K562 (cell line): ENCODE results near the gene POLL. TPM values are rescaled to one million over a fixed set of nuclear protein-coding genes. Genes with fewer than 3 reads are reported as not detected.

Experiments used
- ATAC-seq: fragments of 200-7000 bp; cut with Tn5 transposase; 3 replicates; pipeline ENCODE4 v1.9.1; 2020; ENCODE audit warnings: moderate library complexity
- BruUV-seq: library from RNA; stranded (reverse); fragments of 400-500 nt; replicated peaks from 2 replicates; lab custom pipeline; 2021; lab: Mats Ljungman, UMichigan
- CTCF ChIA-PET: fragments of 300-600 bp; formaldehyde crosslinking; extraction: SDS; loops from one replicate; lab custom pipeline; 2021; ENCODE audit warnings: low intra/inter-chr PET ratio; lab: Yijun Ruan, JAX
- POLR2A ChIA-PET: fragments of 300-600, 350-650 bp; sonication (Branson Sonifier 250); formaldehyde crosslinking; extraction: SDS; loops from one replicate; lab custom pipeline; 2021; ENCODE audit warnings: antibody characterized with exemption, inconsistent platforms; lab: Yijun Ruan, JAX
- DNase-seq, 4 experiments: peaks; one replicate each; pipeline versions ENCODE4 v3.0.0 to v3.0.0-alpha.2; 2011 to 2018; ENCODE audit warnings: low spot score in 3 of 4, mixed read lengths in 3 of 4; ENCODE audit errors: extremely low read depth in 1 of 4
- FAIRE-seq: peaks from 2 replicates; lab custom pipeline; 2011; peaks lifted over from hg19 to GRCh38; lab: Jason Lieb, UNC
- H2AFZ ChIP-seq: 2 replicates; pipeline ENCODE4 v1.6.0; 2011; ENCODE audit warnings: low read depth, low read length, control low read depth, inconsistent platforms
- H3K27ac ChIP-seq: fragments of 200-600 bp; 3 replicates; pipeline ENCODE4 v1.8.0; 2011; ENCODE audit warnings: low read depth, mild to moderate bottlenecking, control low read depth, inconsistent platforms, low read length, moderate library complexity, mixed read lengths; ENCODE audit errors: extremely low read depth
- H3K27me3 ChIP-seq, 2 experiments: fragments of 300-600 bp in 1 of 2; 2 replicates in 1 of 2; 3 replicates in 1 of 2; pipeline versions ENCODE4 v1.6.0 to v1.8.0; 2011; ENCODE audit warnings: inconsistent platforms in 2 of 2, low read length in 2 of 2, mild to moderate bottlenecking in 1 of 2, mixed read lengths in 1 of 2, moderate library complexity in 1 of 2; ENCODE audit not compliant: control insufficient read depth in 2 of 2, insufficient read depth in 2 of 2
- H3K36me3 ChIP-seq: fragments of 300-600 bp; 3 replicates; pipeline ENCODE4 v1.8.0; 2011; ENCODE audit warnings: mild to moderate bottlenecking, low read length, inconsistent platforms; ENCODE audit not compliant: control insufficient read depth, insufficient read depth
- H3K4me1 ChIP-seq, 2 experiments: fragments of 200-600 bp in 1 of 2; replicated peaks in 1 of 2; 2 replicates in 1 of 2; 3 replicates in 1 of 2; pipeline versions ENCODE4 v1.5.1 to v1.8.0; 2011; ENCODE audit warnings: inconsistent platforms in 2 of 2, low read length in 2 of 2, mild to moderate bottlenecking in 1 of 2, mixed read lengths in 1 of 2, moderate library complexity in 1 of 2; ENCODE audit not compliant: control insufficient read depth in 2 of 2, insufficient read depth in 2 of 2
- H3K4me2 ChIP-seq: 2 replicates; pipeline ENCODE4 v1.6.1; 2011; ENCODE audit warnings: low read length, control low read depth, inconsistent platforms, mixed read lengths; ENCODE audit not compliant: insufficient read depth
- H3K4me3 ChIP-seq: fragments of 200-600 bp; sonication (generic), shearing (Covaris generic); 2 replicates; pipeline ENCODE4 v1.5.1; 2016; ENCODE audit warnings: control low read depth, inconsistent platforms
- H3K79me2 ChIP-seq: fragments of 200-600 bp; 3 replicates; pipeline ENCODE4 v1.8.0; 2011; ENCODE audit warnings: low read length, inconsistent platforms; ENCODE audit not compliant: control insufficient read depth, insufficient read depth
- H3K9ac ChIP-seq, 2 experiments: 2 replicates each; pipeline versions ENCODE4 v1.6.0 to v1.6.1; 2011; ENCODE audit warnings: low read depth in 2 of 2, low read length in 2 of 2, control low read depth in 1 of 2, inconsistent platforms in 1 of 2, mild to moderate bottlenecking in 1 of 2, mixed read lengths in 1 of 2; ENCODE audit not compliant: insufficient read depth in 1 of 2
- H3K9me1 ChIP-seq: one replicate; pipeline ENCODE4 v1.6.0; 2011; ENCODE audit warnings: inconsistent platforms, mild to moderate bottlenecking, low read length, moderate library complexity; ENCODE audit not compliant: control insufficient read depth, insufficient read depth
- H3K9me3 ChIP-seq: replicated peaks from 2 replicates; pipeline ENCODE4 v1.5.1; 2011; ENCODE audit warnings: low read depth, low read length, inconsistent platforms; ENCODE audit not compliant: control insufficient read depth, insufficient read depth
- H4K20me1 ChIP-seq: replicated peaks from 2 replicates; pipeline ENCODE4 v1.6.1; 2011; ENCODE audit warnings: low read length, inconsistent platforms, mixed read lengths; ENCODE audit not compliant: control insufficient read depth, insufficient read depth
- CREB1 ChIP-seq, 2 experiments: sonication (generic) in 1 of 2; formaldehyde crosslinking in 1 of 2; IDR thresholded peaks; 2 replicates each; pipeline versions ENCODE4 v1.6.1 to v1.8.0; 2012 to 2022; ENCODE audit warnings: inconsistent platforms in 1 of 2, mild to moderate bottlenecking in 1 of 2, missing genetic modification reagents in 1 of 2, moderate library complexity in 1 of 2
- HLTF ChIP-seq: fragments of 450-650 bp; IDR thresholded peaks from 2 replicates; pipeline ENCODE4 v1.6.1; 2016
- KDM5B ChIP-seq: fragments of 200-600 bp; sonication (generic); IDR thresholded peaks from 2 replicates; pipeline ENCODE4 v1.6.1; 2012; ENCODE audit warnings: low read depth, mild to moderate bottlenecking, moderate library complexity, low read length, control low read depth, inconsistent platforms; ENCODE audit not compliant: insufficient replicate concordance
- MECOM ChIP-seq: fragments of 250-450 bp; sonication (Bioruptor Pico); IDR thresholded peaks from 2 replicates; pipeline ENCODE4 v1.8.0; 2022; ENCODE audit warnings: inconsistent platforms
- MXI1 ChIP-seq: IDR thresholded peaks from 2 replicates; pipeline ENCODE4 v1.6.1; 2011; ENCODE audit warnings: low read depth, mild to moderate bottlenecking, improper control_type of control experiment, low read length
- MYC ChIP-seq, 2 experiments: fragments of 250-450 bp in 1 of 2; sonication (Bioruptor Pico) in 1 of 2; IDR thresholded peaks; 2 replicates each; pipeline versions ENCODE4 v1.5.1 to v1.6.1; 2012 to 2021; ENCODE audit warnings: low read depth in 2 of 2, borderline replicate concordance in 1 of 2, improper control_type of control experiment in 1 of 2, low read length in 1 of 2, mild to moderate bottlenecking in 1 of 2, moderate library complexity in 1 of 2
- NRF1 ChIP-seq, 2 experiments: fragments of 450-650 bp; IDR thresholded peaks in 1 of 2; conservative IDR thresholded peaks in 1 of 2; 2 replicates each; pipeline ENCODE4 v1.6.1; 2014; ENCODE audit warnings: mild to moderate bottlenecking in 2 of 2
- PML ChIP-seq: IDR thresholded peaks from 2 replicates; pipeline ENCODE4 v1.6.1; 2012; ENCODE audit warnings: low read length, inconsistent platforms
- RBM39 ChIP-seq: fragments of 200-400 bp; formaldehyde crosslinking; optimal IDR thresholded peaks from 2 replicates; pipeline ENCODE3; 2018; ENCODE audit warnings: low read depth, low read length
- SOX6 ChIP-seq: fragments of 450-650 bp; IDR thresholded peaks from 2 replicates; pipeline ENCODE4 v1.6.1; 2014; ENCODE audit warnings: mild to moderate bottlenecking
- SRSF1 ChIP-seq: fragments of 200-400 bp; formaldehyde crosslinking; IDR thresholded peaks from 2 replicates; pipeline ENCODE4 v1.6.1; 2017; ENCODE audit warnings: mild to moderate bottlenecking, low read depth, low read length, moderate library complexity
- TEAD4 ChIP-seq, 2 experiments: sonication (generic) in 1 of 2; formaldehyde crosslinking in 1 of 2; IDR thresholded peaks; 2 replicates each; pipeline versions ENCODE4 v1.6.1 to v1.8.0; 2012 to 2022; ENCODE audit warnings: borderline replicate concordance in 1 of 2, inconsistent platforms in 1 of 2, low read length in 1 of 2, mild to moderate bottlenecking in 1 of 2, missing genetic modification reagents in 1 of 2
- ZFP30 ChIP-seq: fragments of 250-450 bp; sonication (Bioruptor Pico); IDR thresholded peaks from 2 replicates; pipeline ENCODE4 v1.8.0; 2022; ENCODE audit warnings: moderate library complexity, mild to moderate bottlenecking, inconsistent platforms, borderline replicate concordance
- ZHX1 ChIP-seq: fragments of 150-350 bp; conservative IDR thresholded peaks from 2 replicates; pipeline ENCODE4 v1.6.1; 2014; ENCODE audit warnings: low read length
- ZNF253 ChIP-seq: fragments of 250-450 bp; sonication (Bioruptor Pico); conservative IDR thresholded peaks from 2 replicates; pipeline ENCODE4 v1.6.1; 2021; ENCODE audit warnings: mild to moderate bottlenecking
- ZNF57 ChIP-seq: fragments of 450-650 bp; formaldehyde crosslinking; IDR thresholded peaks from 2 replicates; pipeline ENCODE4 v1.4.0; 2020; ENCODE audit warnings: mild to moderate bottlenecking, moderate library complexity
- WGBS: fragments of 100-300 bp; shearing (Covaris generic); methylation state at CpG from one replicate; pipeline ENCODE4 v1.1.6; 2016; ENCODE audit warnings: low coverage, mixed read lengths; ENCODE audit not compliant: insufficient coverage; ENCODE audit errors: missing lambda C conversion rate; 5-methylcytosine and 5-hydroxymethylcytosine counted together
- in situ Hi-C: fragments of 300-500 bp; cut with MboI; formaldehyde crosslinking; loops from 4 replicates; pipeline ENCODE4 v1.15.0; 2018; ENCODE audit warnings: inconsistent platforms, mixed read lengths
- intact Hi-C: fragments of 100-400 bp; cut with micrococcal nuclease; formaldehyde crosslinking; loops from 2 replicates; pipeline ENCODE4 v1.14.2; 2022
- polyA plus RNA-seq, 8 experiments: library from polyadenylated mRNA; depleted of rRNA in 4 of 8; stranded (reverse) in 5 of 8; unstranded in 3 of 8; fragments of >200 nt; fragmentation: Nextera tagmentation in 2 of 8; fragmentation: Illumina TruSeq in 1 of 8; extraction: Ambion mirVana in 2 of 8; extraction: Trizol in 1 of 8; gene quantifications; 2 replicates each; pipeline versions ENCODE4 v1.2.1 to v1.2.3, GENCODE V29; 2011 to 2014; ENCODE audit warnings: inconsistent platforms in 1 of 8, missing spikeins in 1 of 8
- total RNA-seq, 7 experiments: library from RNA; depleted of rRNA in 6 of 7; stranded (reverse); fragments of >200 nt in 6 of 7; fragmentation: Illumina TruSeq in 2 of 7; extraction: Trizol in 2 of 7; gene quantifications; 2 replicates each; pipeline versions ENCODE4 v1.2.1 to v1.2.3, GENCODE V29; 2011 to 2021; ENCODE audit warnings: low replicate concordance in 1 of 7
- TF ChIP-seq, protein P1 (sequence below): fragments of 250-450 bp; sonication (Bioruptor Pico); IDR thresholded peaks from 2 replicates; pipeline ENCODE4 v1.8.0; 2022; ENCODE audit warnings: inconsistent platforms, mild to moderate bottlenecking, moderate library complexity, borderline replicate concordance

Gene POLL
- total and polyA plus RNA-seq, 9 of the 15 experiments (the other 6 are each of a cell fraction or from before 2014, with no cell fraction given), result 1.2 to 18.7 (median 10.9) TPM

GRCh38 chr10:101602761-101603398, 14.8 kb upstream of the POLL start:
- no peak overlapping the region for H2AFZ ChIP-seq
- no peak overlapping the region for H3K27ac ChIP-seq
- peaks cover 7 to 9% of the 10 kb centered on the region in 2 experiments; a peak in 2 of 5 replicates for H3K4me1 ChIP-seq
- no peaks in the 10 kb centered on the region for H3K36me3 ChIP-seq
- no peaks in the 10 kb centered on the region for H3K9me1 ChIP-seq
- intact Hi-C loops, result loop anchor here (1.0 to 5.0 kb wide), 2 partner anchors 178 to 469 kb away; no protein-coding TSS in a partner anchor
- H3K4me3 ChIP-seq, result no peak overlapping the region
- DNase-seq, result peak; percentile 72 to 83 (median 76)
- no peaks in the 10 kb centered on the region for H3K79me2 ChIP-seq
- BruUV-seq, result no TSS peak
- peak; percentile 93 for FAIRE-seq
- no peaks in the 10 kb centered on the region for H3K27me3 ChIP-seq
- in situ Hi-C loops, result loop anchor here (5.0 kb wide), 1 partner anchor 469 kb away; no protein-coding TSS in a partner anchor
- ChIA-PET CTCF (interaction anchor here (0.5 to 2.7 kb wide), 8 partner anchors 14 to 470 kb away, joined by 3 to 32 read pairs (median 4); partner anchors contain the start of gene NPM3), POLR2A (interaction anchor here (0.6 to 1.7 kb wide), 5 partner anchors 20 to 195 kb away, joined by 3 to 14 read pairs (median 3); partner anchors contain the start of gene NPM3)
- no peak overlapping the region for H3K4me2 ChIP-seq
- H3K9ac ChIP-seq, result no peak overlapping the region
- ATAC-seq, result peak; percentile 99
- WGBS, result 16% methylated on average over 6 of the region's 6 CpGs
- H3K9me3 ChIP-seq, result no peaks in the 10 kb centered on the region
- H4K20me1 ChIP-seq, result no peaks in the 10 kb centered on the region; the same call in 1 of the 2 replicates
- 0 out of 2 replicates have a peak, but pooled peaks have one; percentile 15 for TF ChIP-seq TEAD4 (IDR thresholded peaks at IDR 0.05; ENCODE audit: low read length)
- no peak for TF ChIP-seq TEAD4 (CRISPR knock-in tag; IDR thresholded peaks at IDR 0.05; ENCODE audit: borderline replicate concordance)
- TF ChIP-seq, protein P1, sequence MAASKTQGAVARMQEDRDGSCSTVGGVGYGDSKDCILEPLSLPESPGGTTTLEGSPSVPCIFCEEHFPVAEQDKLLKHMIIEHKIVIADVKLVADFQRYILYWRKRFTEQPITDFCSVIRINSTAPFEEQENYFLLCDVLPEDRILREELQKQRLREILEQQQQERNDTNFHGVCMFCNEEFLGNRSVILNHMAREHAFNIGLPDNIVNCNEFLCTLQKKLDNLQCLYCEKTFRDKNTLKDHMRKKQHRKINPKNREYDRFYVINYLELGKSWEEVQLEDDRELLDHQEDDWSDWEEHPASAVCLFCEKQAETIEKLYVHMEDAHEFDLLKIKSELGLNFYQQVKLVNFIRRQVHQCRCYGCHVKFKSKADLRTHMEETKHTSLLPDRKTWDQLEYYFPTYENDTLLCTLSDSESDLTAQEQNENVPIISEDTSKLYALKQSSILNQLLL, result no peak
- no peak for TF ChIP-seq KDM5B
- TF ChIP-seq HLTF, result no peak
- no peak for TF ChIP-seq ZNF57 (CRISPR knock-in tag)
- no peak for TF ChIP-seq SRSF1
- peak; percentile 31 to 50 for TF ChIP-seq NRF1 (conservative IDR thresholded peaks at IDR 0.05 in 1 of 2, IDR thresholded peaks at IDR 0.05 in 1 of 2)
- 0 out of 2 replicates have a peak, but pooled peaks have one; percentile 49 for TF ChIP-seq ZHX1
- TF ChIP-seq MECOM (CRISPR knock-in tag), result no peak
- TF ChIP-seq CREB1 (IDR thresholded peaks at IDR 0.05), result no peak
- peak; percentile 32; the same call in 1 of the 2 replicates for TF ChIP-seq CREB1 (CRISPR knock-in tag; IDR thresholded peaks at IDR 0.05)
- TF ChIP-seq PML, result no peak
- no peak for TF ChIP-seq MXI1
- no peak for TF ChIP-seq ZFP30 (CRISPR knock-in tag)
- TF ChIP-seq MYC (IDR thresholded peaks at IDR 0.05; ENCODE audit: low read depth, low read length), result no peak
- no peak for TF ChIP-seq MYC (CRISPR knock-in tag; IDR thresholded peaks at IDR 0.05; ENCODE audit: borderline replicate concordance, low read depth)
- TF ChIP-seq RBM39, result no peak
- TF ChIP-seq SOX6, result peak; percentile 11; the same call in 1 of the 2 replicates
- no peak for TF ChIP-seq ZNF253
